Coronary artery (tissue), 2 donors: ENCODE measurements around the gene TNFAIP3.

Experiments
- DNase-seq: peaks from one replicate; pipeline ENCODE4 v3.0.0-alpha.2; 2017; ENCODE audit warnings: low spot score
- H3K27ac ChIP-seq, 2 donors: fragments of 200-600 bp; sonication (generic); one replicate each; pipeline ENCODE4 v1.5.1; 2016 to 2019
- H3K4me3 ChIP-seq: fragments of 200-600 bp; sonication (generic); 2 replicates; pipeline ENCODE4 v1.5.1; 2016; ENCODE audit warnings: mild to moderate bottlenecking, moderate library complexity
- CTCF ChIP-seq: fragments of 200-600 bp; sonication (generic); IDR thresholded peaks from one replicate; pipeline ENCODE4 v1.5.1; 2019; ENCODE audit warnings: antibody characterized with exemption

TNFAIP3 gene

GRCh38 chr6:137903274-137903932 lies 36.3 kb downstream of the TNFAIP3 start:
- Histone ChIP-seq H3K27ac (no peak overlapping the region), H3K4me3 (no peak overlapping the region)
- no peak for DNase-seq
- no peak for TF ChIP-seq CTCF

- no peak overlapping the region for H3K27ac ChIP-seq
- H3K4me3 ChIP-seq: no peak overlapping the region
- TF ChIP-seq CTCF: no peak
- DNase-seq: no peak
Measured at GRCh38 chr6:137903933-137904821, 37.1 kb downstream of the TNFAIP3 start.

- H3K27ac ChIP-seq: no peak overlapping the region
- DNase-seq: no peak
- no peak for TF ChIP-seq CTCF
Measured at GRCh38 chr6:137904822-137905617, 38.0 kb downstream of the TNFAIP3 start.

GRCh38 chr6:137906020-137906472 lies 39.0 kb downstream of the TNFAIP3 start:
- no peak overlapping the region for H3K27ac ChIP-seq
- no peak overlapping the region for H3K4me3 ChIP-seq
- no peak for TF ChIP-seq CTCF
- no peak for DNase-seq

More at GRCh38 chr6:137904822-137905617, 38.0 kb downstream of the TNFAIP3 start:
- no peak overlapping the region for H3K4me3 ChIP-seq

GRCh38 chr6:137907170-137907569 lies 40.1 kb downstream of the TNFAIP3 start:
- no peak for TF ChIP-seq CTCF
- Histone ChIP-seq H3K4me3 (no peak overlapping the region), H3K27ac (no peak overlapping the region)
- no peak for DNase-seq

GRCh38 chr6:137909533-137909932 lies 42.5 kb downstream of the TNFAIP3 start:
- no peak for TF ChIP-seq CTCF
- DNase-seq: no peak
- Histone ChIP-seq H3K4me3 (no peak overlapping the region), H3K27ac (no peak overlapping the region)
